HepG2 (cell line): Measurements from ENCODE around the gene ARRDC3. TPM values are rescaled to one million over a fixed set of nuclear protein-coding genes. Genes with fewer than 3 reads are reported as not detected.

Experiments used
- AGO1 ChIP-seq: fragments of 200-400 bp; formaldehyde crosslinking; IDR thresholded peaks from 2 replicates; pipeline ENCODE4 v1.6.1; 2017; ENCODE audit warnings: mild to moderate bottlenecking, low read depth, low read length, moderate library complexity; ENCODE audit not compliant: poor library complexity, severe bottlenecking
- ARNT2 ChIP-seq: sonication (generic); formaldehyde crosslinking; IDR thresholded peaks from 2 replicates; pipeline ENCODE4 v1.8.0; 2022; ENCODE audit warnings: mild to moderate bottlenecking, low read depth, missing genetic modification reagents, moderate library complexity
- CHD2 ChIP-seq: IDR thresholded peaks from 2 replicates; pipeline ENCODE4 v1.6.1; 2011; ENCODE audit warnings: low read depth, low read length, improper control_type of control experiment
- DMAP1 ChIP-seq: IDR thresholded peaks from 2 replicates; pipeline ENCODE4 v1.6.1; 2016
- HOXD1 ChIP-seq: sonication (generic); formaldehyde crosslinking; IDR thresholded peaks from 2 replicates; pipeline ENCODE4 v1.5.0; 2020; ENCODE audit warnings: missing genetic modification reagents
- KDM6A ChIP-seq: IDR thresholded peaks from 2 replicates; pipeline ENCODE4 v1.6.1; 2016; ENCODE audit warnings: low read depth
- MTA3 ChIP-seq: sonication (generic); formaldehyde crosslinking; IDR thresholded peaks from 2 replicates; pipeline ENCODE4 v1.4.0; 2020; ENCODE audit warnings: missing genetic modification reagents
- NCOA1 ChIP-seq: sonication (generic); formaldehyde crosslinking; IDR thresholded peaks from 2 replicates; pipeline ENCODE4 v1.9.0; 2021; ENCODE audit warnings: missing genetic modification reagents
- NFRKB ChIP-seq: fragments of 450-650 bp; IDR thresholded peaks from 2 replicates; pipeline ENCODE4 v1.6.1; 2017
- PHF21A ChIP-seq: sonication (generic); formaldehyde crosslinking; IDR thresholded peaks from 2 replicates; pipeline ENCODE4 v1.5.0; 2020; ENCODE audit warnings: mild to moderate bottlenecking, missing genetic modification reagents
- POGZ ChIP-seq: sonication (generic); formaldehyde crosslinking; IDR thresholded peaks from 2 replicates; pipeline ENCODE4 v1.4.0; 2020; ENCODE audit warnings: mild to moderate bottlenecking, missing genetic modification reagents
- POLR2AphosphoS5 ChIP-seq: IDR thresholded peaks from 2 replicates; pipeline ENCODE4 v1.6.1; 2012; ENCODE audit warnings: low read depth, low read length
- RAD21 ChIP-seq: fragments of 450-650 bp; formaldehyde crosslinking; IDR thresholded peaks from 2 replicates; pipeline ENCODE4 v1.5.0; 2020; ENCODE audit warnings: mild to moderate bottlenecking
- RARA ChIP-seq: IDR thresholded peaks from 2 replicates; pipeline ENCODE4 v1.6.1; 2016; ENCODE audit warnings: missing genetic modification reagents, missing compliant biosample characterization
- SALL1 ChIP-seq: sonication (generic); formaldehyde crosslinking; IDR thresholded peaks from 2 replicates; pipeline ENCODE4 v1.8.0; 2022; ENCODE audit warnings: mild to moderate bottlenecking, missing genetic modification reagents
- SRY ChIP-seq: sonication (generic); formaldehyde crosslinking; IDR thresholded peaks from 2 replicates; pipeline ENCODE4 v1.8.0; 2022; ENCODE audit warnings: mild to moderate bottlenecking, missing genetic modification reagents
- ZFP37 ChIP-seq: sonication (generic); formaldehyde crosslinking; IDR thresholded peaks from 2 replicates; pipeline ENCODE4 v1.4.0; 2020; ENCODE audit warnings: missing genetic modification reagents, borderline replicate concordance
- ZNF274 ChIP-seq: sonication (generic); formaldehyde crosslinking; IDR thresholded peaks from 2 replicates; pipeline ENCODE4 v1.5.1; 2020; ENCODE audit warnings: mild to moderate bottlenecking, missing genetic modification reagents
- ZNF496 ChIP-seq: sonication (generic); formaldehyde crosslinking; IDR thresholded peaks from 2 replicates; pipeline ENCODE4 v1.8.1; 2023; ENCODE audit warnings: mild to moderate bottlenecking, moderate library complexity, missing genetic modification reagents; ENCODE audit not compliant: insufficient replicate concordance
- ZNF567 ChIP-seq: sonication (generic); formaldehyde crosslinking; IDR thresholded peaks from 2 replicates; pipeline ENCODE4 v1.8.1; 2023; ENCODE audit warnings: mild to moderate bottlenecking, missing genetic modification reagents, borderline replicate concordance
- ZNF570 ChIP-seq: sonication (generic); formaldehyde crosslinking; IDR thresholded peaks from 2 replicates; pipeline ENCODE4 v1.4.0; 2020; ENCODE audit warnings: mild to moderate bottlenecking, missing genetic modification reagents, borderline replicate concordance
- ZNF737 ChIP-seq: sonication (generic); formaldehyde crosslinking; IDR thresholded peaks from 2 replicates; pipeline ENCODE4 v1.5.0; 2020; ENCODE audit warnings: missing genetic modification reagents, mild to moderate bottlenecking, borderline replicate concordance
- ZNF766 ChIP-seq: sonication (generic); formaldehyde crosslinking; IDR thresholded peaks from 2 replicates; pipeline ENCODE4 v1.5.0; 2020; ENCODE audit warnings: missing genetic modification reagents, borderline replicate concordance
- ZSCAN20 ChIP-seq: sonication (generic); formaldehyde crosslinking; IDR thresholded peaks from 2 replicates; pipeline ENCODE4 v1.4.0; 2020; ENCODE audit warnings: missing genetic modification reagents, mild to moderate bottlenecking, borderline replicate concordance
- polyA plus RNA-seq, 8 experiments: library from polyadenylated mRNA; depleted of rRNA in 3 of 8; stranded (reverse) in 7 of 8; unstranded in 1 of 8; fragments of >200 nt; fragmentation: Illumina TruSeq in 4 of 8; extraction: Trizol in 4 of 8; gene quantifications; 2 replicates each; pipeline versions ENCODE4 v1.2.1 to v1.2.3, GENCODE V29; 2011 to 2016; ENCODE audit warnings: low read depth in 4 of 8, missing spikeins in 1 of 8, mixed read lengths in 1 of 8; ENCODE audit not compliant: insufficient read depth in 1 of 8
- total RNA-seq, 5 experiments: library from RNA; depleted of rRNA; stranded (reverse); fragments of >200 nt; fragmentation: Illumina TruSeq; extraction: Trizol; gene quantifications; 2 replicates each; pipeline ENCODE4 v1.2.3, GENCODE V29; 2016; ENCODE audit warnings: low read depth in 1 of 5
- TF ChIP-seq, protein P1 (sequence below): sonication (generic); formaldehyde crosslinking; IDR thresholded peaks from 2 replicates; pipeline ENCODE4 v1.5.1; 2020; ENCODE audit warnings: mild to moderate bottlenecking, missing genetic modification reagents
- TF ChIP-seq, protein P2 (sequence below): sonication (generic); formaldehyde crosslinking; IDR thresholded peaks from 2 replicates; pipeline ENCODE4 v1.4.0; 2020; ENCODE audit warnings: mild to moderate bottlenecking, missing genetic modification reagents

The ARRDC3 gene
- total and polyA plus RNA-seq, 2 of the 13 experiments (the other 11 are each of a cell fraction or from before 2014, with no cell fraction given): 3.4 to 24.4 TPM

DNA sequence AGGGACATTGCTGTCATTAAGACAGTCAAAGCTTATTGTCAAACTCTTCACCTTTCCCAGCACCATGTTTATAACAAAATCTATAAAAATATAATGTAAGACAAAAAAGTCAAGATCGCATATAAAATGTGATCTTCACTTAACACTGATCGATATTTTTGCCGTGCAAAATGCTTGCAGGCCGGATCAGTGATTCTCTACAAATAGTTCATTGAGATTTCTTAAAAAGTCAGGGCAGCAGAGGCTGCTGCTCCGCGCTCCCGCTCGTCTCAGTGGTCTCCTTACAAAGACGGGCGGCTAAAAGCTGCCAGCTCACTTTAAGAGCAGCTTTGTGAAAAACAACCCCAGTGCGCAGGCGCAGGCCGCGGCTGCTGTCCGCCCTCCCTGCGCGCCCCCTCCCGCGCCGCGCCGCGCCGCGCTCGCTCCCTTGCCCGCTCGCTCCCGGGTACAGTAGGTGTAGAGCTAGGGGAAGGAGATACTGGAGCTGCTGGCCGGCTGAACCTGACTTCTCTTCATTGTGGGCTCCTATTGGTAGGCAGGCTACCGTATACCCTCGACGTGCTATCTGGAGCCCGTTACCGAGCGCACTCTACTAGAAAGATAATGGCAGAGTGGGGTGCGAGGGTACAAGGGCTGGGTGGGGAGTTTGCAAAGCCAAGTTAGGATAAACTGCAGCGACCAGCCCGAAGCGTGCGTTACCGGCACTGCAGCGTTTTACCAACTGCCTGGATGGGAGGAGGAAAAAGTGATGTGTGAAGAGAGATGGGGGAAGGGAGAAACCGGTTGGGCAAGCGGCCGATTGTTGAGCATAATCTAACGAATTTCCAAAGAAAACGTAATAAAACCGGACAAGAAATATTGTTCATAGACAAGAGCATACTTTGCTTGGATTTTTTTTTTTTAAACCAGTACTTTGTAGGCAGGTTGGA is at the start of gene ARRDC3 (continued):
- TF ChIP-seq, protein P1, sequence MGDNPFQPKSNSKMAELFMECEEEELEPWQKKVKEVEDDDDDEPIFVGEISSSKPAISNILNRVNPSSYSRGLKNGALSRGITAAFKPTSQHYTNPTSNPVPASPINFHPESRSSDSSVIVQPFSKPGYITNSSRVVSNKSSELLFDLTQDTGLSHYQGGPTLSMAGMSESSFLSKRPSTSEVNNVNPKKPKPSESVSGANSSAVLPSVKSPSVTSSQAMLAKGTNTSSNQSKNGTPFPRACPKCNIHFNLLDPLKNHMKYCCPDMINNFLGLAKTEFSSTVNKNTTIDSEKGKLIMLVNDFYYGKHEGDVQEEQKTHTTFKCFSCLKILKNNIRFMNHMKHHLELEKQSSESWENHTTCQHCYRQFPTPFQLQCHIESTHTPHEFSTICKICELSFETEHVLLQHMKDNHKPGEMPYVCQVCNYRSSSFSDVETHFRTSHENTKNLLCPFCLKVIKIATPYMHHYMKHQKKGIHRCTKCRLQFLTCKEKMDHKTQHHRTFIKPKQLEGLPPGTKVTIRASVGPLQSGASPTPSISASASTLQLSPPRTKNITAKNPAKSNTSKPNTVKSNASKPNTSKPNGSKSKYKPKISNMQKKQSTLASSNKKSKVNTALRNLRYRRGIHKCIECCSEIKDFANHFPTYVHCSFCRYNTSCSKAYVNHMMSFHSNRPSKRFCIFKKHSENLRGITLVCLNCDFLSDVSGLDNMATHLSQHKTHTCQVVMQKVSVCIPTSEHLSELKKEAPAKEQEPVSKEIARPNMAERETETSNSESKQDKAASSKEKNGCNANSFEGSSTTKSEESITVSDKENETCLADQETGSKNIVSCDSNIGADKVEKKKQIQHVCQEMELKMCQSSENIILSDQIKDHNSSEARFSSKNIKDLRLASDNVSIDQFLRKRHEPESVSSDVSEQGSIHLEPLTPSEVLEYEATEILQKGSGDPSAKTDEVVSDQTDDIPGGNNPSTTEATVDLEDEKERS (CRISPR knock-in tag): 0 out of 2 replicates have a peak, but pooled peaks have one; percentile 41
- TF ChIP-seq SALL1 (CRISPR knock-in tag): peak; percentile 85
- TF ChIP-seq HOXD1 (CRISPR knock-in tag): no peak
- TF ChIP-seq ARNT2 (CRISPR knock-in tag): no peak
- TF ChIP-seq ZNF496 (CRISPR knock-in tag): no peak
- TF ChIP-seq ZNF274 (CRISPR knock-in tag): no peak
- TF ChIP-seq CHD2: no peak; the same call in 1 of the 2 replicates
- TF ChIP-seq ZNF766 (CRISPR knock-in tag): no peak
- TF ChIP-seq KDM6A: no peak
- no peak for TF ChIP-seq NFRKB
- 0 out of 2 replicates have a peak, but pooled peaks have one; percentile 14 for TF ChIP-seq RAD21 (CRISPR knock-in tag)
- TF ChIP-seq ZFP37 (CRISPR knock-in tag): no peak
- peak; percentile 59 for TF ChIP-seq POGZ (CRISPR knock-in tag)
- TF ChIP-seq SRY (CRISPR knock-in tag): no peak
- no peak for TF ChIP-seq AGO1
- TF ChIP-seq PHF21A: peak; percentile 81
- no peak for TF ChIP-seq RARA (CRISPR knock-in tag)
- peak; percentile 98 for TF ChIP-seq POLR2AphosphoS5
- no peak; the same call in 1 of the 2 replicates for TF ChIP-seq DMAP1 (CRISPR knock-in tag)
- TF ChIP-seq ZNF737 (CRISPR knock-in tag): no peak
- no peak for TF ChIP-seq ZNF567 (CRISPR knock-in tag)
- TF ChIP-seq ZSCAN20: no peak
- TF ChIP-seq MTA3 (CRISPR knock-in tag): no peak
- TF ChIP-seq ZNF570 (CRISPR knock-in tag): no peak
- TF ChIP-seq, protein P2, sequence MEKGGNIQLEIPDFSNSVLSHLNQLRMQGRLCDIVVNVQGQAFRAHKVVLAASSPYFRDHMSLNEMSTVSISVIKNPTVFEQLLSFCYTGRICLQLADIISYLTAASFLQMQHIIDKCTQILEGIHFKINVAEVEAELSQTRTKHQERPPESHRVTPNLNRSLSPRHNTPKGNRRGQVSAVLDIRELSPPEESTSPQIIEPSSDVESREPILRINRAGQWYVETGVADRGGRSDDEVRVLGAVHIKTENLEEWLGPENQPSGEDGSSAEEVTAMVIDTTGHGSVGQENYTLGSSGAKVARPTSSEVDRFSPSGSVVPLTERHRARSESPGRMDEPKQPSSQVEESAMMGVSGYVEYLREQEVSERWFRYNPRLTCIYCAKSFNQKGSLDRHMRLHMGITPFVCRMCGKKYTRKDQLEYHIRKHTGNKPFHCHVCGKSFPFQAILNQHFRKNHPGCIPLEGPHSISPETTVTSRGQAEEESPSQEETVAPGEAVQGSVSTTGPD (CRISPR knock-in tag): no peak
- TF ChIP-seq NCOA1: no peak
